AG10803 (cell line): ENCODE results near the gene TMEM39A.

Experiments used
- DNase-seq: peaks from one replicate; pipeline ENCODE4 v3.0.0; 2010; ENCODE audit warnings: low read depth
- H3K4me3 ChIP-seq: 2 replicates; pipeline ENCODE4 v1.5.1; 2011; ENCODE audit warnings: mild to moderate bottlenecking, low read length, control low read depth
- TF ChIP-seq, protein P1 (sequence below): conservative IDR thresholded peaks from 2 replicates; pipeline ENCODE4 v1.5.1; 2011; ENCODE audit warnings: mild to moderate bottlenecking, low read length, control low read depth, inconsistent platforms

TMEM39A gene

DNA sequence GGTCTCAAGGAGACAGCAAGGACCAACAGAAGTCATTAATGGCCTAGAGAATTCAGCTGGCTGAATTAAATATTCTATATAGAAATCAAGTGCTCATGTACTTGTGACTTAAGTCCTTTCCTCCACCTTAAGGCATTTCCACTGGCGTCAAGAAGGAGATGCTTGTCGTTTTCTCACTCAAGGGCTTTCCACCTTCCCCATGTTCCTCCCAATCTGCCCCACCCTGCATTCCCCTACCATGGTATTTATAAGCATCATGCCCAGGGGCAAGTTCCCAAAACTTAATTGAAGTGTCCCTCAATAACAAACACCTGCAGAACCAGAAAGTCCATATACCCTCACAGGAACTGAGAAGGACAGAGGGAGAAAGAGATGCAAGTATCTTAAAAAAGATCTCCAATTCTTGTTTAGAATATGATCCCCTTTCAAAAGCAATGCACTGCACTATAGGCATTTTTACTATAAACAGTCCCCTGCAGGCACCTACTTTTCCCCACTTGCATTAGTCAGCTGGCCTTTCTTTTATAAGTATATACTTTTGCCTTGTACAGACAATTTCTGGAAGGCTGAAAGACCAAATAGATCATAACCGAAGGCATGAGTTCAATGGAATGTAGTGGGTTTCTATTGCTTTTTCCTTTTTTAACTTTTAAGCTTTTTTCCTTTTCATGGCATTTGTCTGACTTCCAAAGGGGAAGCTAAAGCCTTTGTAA is 29.6 kb downstream of the TMEM39A start:
- H3K4me3 ChIP-seq = no peak overlapping the region
- TF ChIP-seq, protein P1, sequence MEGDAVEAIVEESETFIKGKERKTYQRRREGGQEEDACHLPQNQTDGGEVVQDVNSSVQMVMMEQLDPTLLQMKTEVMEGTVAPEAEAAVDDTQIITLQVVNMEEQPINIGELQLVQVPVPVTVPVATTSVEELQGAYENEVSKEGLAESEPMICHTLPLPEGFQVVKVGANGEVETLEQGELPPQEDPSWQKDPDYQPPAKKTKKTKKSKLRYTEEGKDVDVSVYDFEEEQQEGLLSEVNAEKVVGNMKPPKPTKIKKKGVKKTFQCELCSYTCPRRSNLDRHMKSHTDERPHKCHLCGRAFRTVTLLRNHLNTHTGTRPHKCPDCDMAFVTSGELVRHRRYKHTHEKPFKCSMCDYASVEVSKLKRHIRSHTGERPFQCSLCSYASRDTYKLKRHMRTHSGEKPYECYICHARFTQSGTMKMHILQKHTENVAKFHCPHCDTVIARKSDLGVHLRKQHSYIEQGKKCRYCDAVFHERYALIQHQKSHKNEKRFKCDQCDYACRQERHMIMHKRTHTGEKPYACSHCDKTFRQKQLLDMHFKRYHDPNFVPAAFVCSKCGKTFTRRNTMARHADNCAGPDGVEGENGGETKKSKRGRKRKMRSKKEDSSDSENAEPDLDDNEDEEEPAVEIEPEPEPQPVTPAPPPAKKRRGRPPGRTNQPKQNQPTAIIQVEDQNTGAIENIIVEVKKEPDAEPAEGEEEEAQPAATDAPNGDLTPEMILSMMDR = no peak
- no peak for DNase-seq

DNA sequence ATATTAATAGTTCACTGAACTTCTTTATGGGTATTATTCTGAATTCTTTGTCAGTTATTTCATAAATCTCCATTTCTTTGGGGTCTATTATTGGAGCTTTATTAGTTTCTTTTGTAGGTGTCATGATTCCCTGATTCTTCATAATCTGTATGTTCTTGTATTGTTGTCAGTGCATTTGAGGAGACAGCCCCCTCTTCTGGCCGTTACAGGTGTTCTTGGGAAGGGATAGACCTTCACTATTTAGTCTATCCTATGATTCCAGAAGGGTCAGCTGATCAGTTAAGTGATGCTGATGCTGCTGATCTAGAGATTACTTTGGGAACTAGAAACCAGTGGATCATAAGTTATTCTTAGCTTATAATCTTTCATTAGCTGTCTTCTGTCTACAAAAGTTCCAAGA is 34.9 kb downstream of the TMEM39A start:
- no peak for DNase-seq

DNA sequence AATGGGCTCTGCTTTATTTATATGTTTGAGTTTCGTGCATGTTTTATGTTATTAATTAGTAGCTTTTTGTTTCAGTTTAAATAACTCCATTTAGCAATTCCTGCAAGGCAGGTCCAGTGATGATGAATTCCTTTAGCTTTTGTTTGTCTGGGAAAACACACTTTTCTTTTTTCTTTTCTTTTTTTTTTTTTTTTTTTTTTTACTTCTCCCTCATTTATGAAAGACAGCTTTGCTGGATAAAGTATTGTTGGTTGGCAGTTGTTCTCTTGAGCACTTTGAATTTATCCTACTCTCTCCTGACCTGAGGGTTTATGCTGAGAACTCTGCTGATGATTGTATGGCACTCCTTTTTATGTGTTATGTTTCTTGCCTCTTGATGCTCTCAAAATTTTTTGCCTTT is 35.7 kb downstream of the TMEM39A start:
- DNase-seq = no peak
- TF ChIP-seq, protein P1 = no peak
- no peak overlapping the region for H3K4me3 ChIP-seq

More for the DNA sequence above, 34.9 kb downstream of the TMEM39A start:
- TF ChIP-seq, protein P1 = no peak
- H3K4me3 ChIP-seq = no peak overlapping the region

DNA sequence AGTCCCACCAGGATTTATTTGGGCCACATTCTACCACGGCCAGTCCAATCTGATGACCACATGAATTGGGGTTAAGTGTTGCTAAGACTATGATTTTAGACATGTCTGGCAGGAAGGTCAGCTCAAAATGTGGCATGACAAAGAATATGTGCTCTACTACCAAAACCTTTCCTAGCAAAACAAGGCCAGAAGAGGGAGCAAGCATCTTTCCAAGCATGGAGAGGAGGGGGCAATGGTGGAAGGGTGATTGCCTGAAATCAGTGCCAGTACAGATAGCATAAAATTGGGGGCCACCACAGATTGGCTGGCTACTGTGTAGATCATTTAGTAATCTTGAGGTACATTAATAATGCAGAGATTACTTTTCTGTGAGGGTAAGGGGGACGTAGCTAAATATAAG is 43.2 kb downstream of the TMEM39A start:
- TF ChIP-seq, protein P1 = 0 out of 2 replicates have a peak, but pooled peaks have one; percentile 3
- no peak for DNase-seq
- H3K4me3 ChIP-seq = no peak overlapping the region

DNA sequence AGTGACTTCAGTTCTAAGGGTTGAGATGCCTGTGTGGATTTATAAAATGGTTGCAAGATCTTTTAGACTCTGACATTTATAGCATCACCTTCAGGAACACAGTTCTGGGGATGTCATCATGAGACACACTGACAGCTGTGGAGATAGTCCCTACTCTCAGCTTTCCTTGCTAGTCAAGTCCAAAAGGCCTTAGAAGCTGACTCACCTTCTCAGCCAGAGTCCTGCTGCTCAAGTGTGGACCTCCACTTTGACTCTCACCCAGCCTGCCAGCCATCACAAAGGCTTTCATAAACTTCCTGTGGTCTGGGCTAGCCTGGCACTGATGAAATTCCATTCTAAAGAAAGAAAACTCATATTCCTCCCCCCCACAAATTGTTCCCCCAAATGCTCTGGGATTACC is 44.8 kb downstream of the TMEM39A start:
- TF ChIP-seq, protein P1 = no peak
- DNase-seq = no peak

DNA sequence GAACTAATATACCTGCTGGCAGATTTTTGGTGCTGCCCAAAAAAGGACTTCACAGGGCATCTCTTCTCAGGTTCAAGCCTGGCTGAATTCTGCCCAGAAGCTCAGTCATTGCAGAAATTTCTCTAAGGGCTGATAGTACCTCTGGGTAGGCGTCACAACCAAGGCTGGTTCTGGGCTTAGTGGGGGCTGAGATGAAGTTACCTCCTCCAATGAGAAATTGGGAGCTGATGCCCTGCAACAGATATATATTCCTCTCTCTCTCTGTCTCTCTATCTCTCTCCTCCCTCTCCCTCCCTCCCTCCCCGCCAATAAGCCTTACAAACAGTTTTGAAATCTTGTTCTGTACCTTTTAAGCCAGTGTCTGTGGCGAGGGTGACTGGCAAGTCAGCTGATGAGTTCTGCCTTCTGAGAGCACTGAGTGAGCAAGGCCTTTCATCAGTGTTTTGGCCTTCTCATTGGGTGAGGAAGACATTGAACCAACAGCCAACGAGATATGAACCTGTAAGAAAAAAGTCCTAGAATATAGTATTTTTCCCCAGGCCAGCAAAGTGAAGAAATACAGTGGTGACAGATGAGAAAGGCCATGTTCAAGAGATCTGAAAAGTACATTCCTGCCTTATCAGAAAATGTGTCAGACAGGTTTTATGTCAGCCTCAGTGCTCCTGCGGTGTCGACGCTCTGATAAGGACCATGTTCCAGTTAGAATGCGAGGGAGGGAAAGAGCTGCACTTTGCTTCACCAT is 45.5 kb downstream of the TMEM39A start:
- no peak for DNase-seq
- H3K4me3 ChIP-seq = no peak overlapping the region
- TF ChIP-seq, protein P1 = no peak

More for the DNA sequence above, 44.8 kb downstream of the TMEM39A start:
- H3K4me3 ChIP-seq = no peak overlapping the region

DNA sequence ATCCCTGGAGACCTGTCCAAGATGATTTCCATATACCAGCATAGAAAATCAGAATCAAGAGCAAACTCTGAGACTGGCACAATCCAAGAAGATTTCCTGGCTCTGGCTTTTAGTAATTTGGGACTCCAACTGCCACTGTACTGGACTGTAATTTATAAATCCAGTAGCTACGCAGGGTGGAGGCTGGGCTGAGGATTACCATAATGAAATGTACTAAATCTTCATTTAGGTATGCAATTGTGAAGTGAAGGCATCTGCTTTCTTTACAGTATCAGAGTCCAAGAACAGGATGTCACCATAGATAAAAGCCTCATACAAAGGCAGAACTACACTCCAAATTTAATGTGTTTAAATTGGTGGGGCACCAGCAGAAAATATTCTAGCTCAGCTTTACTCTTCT is 46.5 kb downstream of the TMEM39A start:
- DNase-seq = no peak
- TF ChIP-seq, protein P1 = no peak
- H3K4me3 ChIP-seq = no peak overlapping the region
